Tibial artery (tissue), 4 donors: ENCODE data around the gene BMP3.

ENCODE experiments used
- DNase-seq, 2 donors: peaks; one replicate each; pipeline ENCODE4 v3.0.0-alpha.2; 2019
- H3K27ac ChIP-seq, 2 donors: fragments of 200-600 bp; sonication (generic) in 1 of 2; 1 replicate in 1 of 2; 2 replicates in 1 of 2; pipeline ENCODE4 v1.5.1; 2018 to 2019; ENCODE audit warnings: mild to moderate bottlenecking in 1 of 2
- H3K27me3 ChIP-seq, 2 donors: fragments of 200-600 bp; sonication (generic) in 1 of 2; one replicate each; pipeline versions ENCODE4 v1.5.1 to v1.6.0; 2016 to 2019
- H3K36me3 ChIP-seq, 3 donors: fragments of 200-600 bp; sonication (generic) in 2 of 3; one replicate each; pipeline ENCODE4 v1.5.1; 2016 to 2019; ENCODE audit warnings: mild to moderate bottlenecking in 2 of 3
- H3K4me1 ChIP-seq, 4 donors: fragments of 200-600 bp; sonication (generic) in 2 of 4; 1 replicate in 3 of 4; 2 replicates in 1 of 4; pipeline ENCODE4 v1.5.1; 2016 to 2019
- H3K4me3 ChIP-seq, 2 donors: fragments of 200-600 bp; sonication (generic) in 1 of 2; 1 replicate in 1 of 2; 2 replicates in 1 of 2; pipeline ENCODE4 v1.5.1; 2018 to 2019; ENCODE audit warnings: mild to moderate bottlenecking in 2 of 2
- H3K9me3 ChIP-seq, 3 donors: fragments of 200-600 bp; sonication (generic) in 1 of 3; one replicate each; pipeline ENCODE4 v1.5.1; 2016 to 2019
- intact Hi-C: fragments of 100-400 bp; cut with DNase I; formaldehyde crosslinking; loops from one replicate; pipeline ENCODE4 v1.15.0; 2023; ENCODE audit warnings: low total_unique reads
- TF ChIP-seq, protein P1 (sequence below), 2 experiments: fragments of 200-600 bp in 1 of 2; fragments of 450-650 bp in 1 of 2; IDR thresholded peaks; one replicate each; pipeline ENCODE4 v1.5.1; 2017 to 2019; ENCODE audit warnings: antibody characterized with exemption in 2 of 2, mild to moderate bottlenecking in 1 of 2, moderate library complexity in 1 of 2

The BMP3 gene

DNA sequence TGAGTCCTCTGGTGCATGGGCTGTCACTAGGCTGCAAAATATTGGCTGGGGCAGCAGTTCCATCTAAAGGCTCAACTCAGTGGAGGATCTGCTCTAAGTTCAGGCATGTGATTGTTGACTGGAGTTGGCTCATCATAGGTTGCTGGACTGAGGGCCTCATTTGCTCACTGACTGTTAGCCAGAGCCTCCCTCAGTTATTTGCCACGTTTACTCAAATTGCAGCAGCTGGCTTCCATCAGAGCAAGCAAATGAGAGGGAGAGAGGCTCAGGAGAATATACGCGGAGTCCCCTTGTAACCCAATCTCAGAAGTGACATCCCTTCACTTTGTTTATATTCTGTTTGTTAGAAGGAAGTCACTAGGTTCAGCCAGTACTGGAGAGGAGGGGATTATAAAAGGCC lies 54.1 kb downstream of the BMP3 start:
- Histone ChIP-seq H3K27me3 (no peaks in the 10 kb centered on the region), H3K9me3 (peaks cover 0 to 5% (median 0%) of the 10 kb centered on the region in 3 donors), H3K4me3 (no peak overlapping the region), H3K36me3 (no peaks in the 10 kb centered on the region), H3K27ac (no peak overlapping the region), H3K4me1 (no peaks in the 10 kb centered on the region)
- intact Hi-C loops: no loop called here
- DNase-seq: no peak
- TF ChIP-seq, protein P1, sequence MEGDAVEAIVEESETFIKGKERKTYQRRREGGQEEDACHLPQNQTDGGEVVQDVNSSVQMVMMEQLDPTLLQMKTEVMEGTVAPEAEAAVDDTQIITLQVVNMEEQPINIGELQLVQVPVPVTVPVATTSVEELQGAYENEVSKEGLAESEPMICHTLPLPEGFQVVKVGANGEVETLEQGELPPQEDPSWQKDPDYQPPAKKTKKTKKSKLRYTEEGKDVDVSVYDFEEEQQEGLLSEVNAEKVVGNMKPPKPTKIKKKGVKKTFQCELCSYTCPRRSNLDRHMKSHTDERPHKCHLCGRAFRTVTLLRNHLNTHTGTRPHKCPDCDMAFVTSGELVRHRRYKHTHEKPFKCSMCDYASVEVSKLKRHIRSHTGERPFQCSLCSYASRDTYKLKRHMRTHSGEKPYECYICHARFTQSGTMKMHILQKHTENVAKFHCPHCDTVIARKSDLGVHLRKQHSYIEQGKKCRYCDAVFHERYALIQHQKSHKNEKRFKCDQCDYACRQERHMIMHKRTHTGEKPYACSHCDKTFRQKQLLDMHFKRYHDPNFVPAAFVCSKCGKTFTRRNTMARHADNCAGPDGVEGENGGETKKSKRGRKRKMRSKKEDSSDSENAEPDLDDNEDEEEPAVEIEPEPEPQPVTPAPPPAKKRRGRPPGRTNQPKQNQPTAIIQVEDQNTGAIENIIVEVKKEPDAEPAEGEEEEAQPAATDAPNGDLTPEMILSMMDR (IDR thresholded peaks at IDR 0.05): no peak

DNA sequence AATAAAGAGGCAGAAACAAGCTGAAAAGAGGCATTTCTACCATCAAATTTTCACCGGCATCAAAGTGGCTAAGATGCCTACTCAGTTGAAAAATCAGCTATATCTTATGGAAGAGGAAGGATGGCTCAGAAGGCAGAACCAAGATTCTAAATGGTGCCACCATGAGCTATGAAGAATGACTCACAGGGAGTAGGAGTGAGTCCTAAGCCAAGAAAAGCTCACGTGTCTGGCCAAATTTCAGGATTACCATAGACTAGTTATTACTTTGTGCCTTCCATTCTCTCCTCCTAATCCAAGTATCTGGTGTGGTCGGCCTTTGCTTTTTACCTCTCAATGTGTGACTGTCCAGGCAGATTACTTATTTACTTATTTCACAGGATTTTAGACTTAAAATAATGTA lies 54.8 kb downstream of the BMP3 start:
- H3K4me1 ChIP-seq: no peaks in the 10 kb centered on the region
- no peak overlapping the region for H3K27ac ChIP-seq
- DNase-seq: no peak
- TF ChIP-seq, protein P1 (IDR thresholded peaks at IDR 0.05): no peak
- no peak overlapping the region for H3K4me3 ChIP-seq
- no peaks in the 10 kb centered on the region for H3K36me3 ChIP-seq
- intact Hi-C loops: no loop called here
- H3K9me3 ChIP-seq: peaks cover 0 to 5% (median 0%) of the 10 kb centered on the region in 3 donors
- no peaks in the 10 kb centered on the region for H3K27me3 ChIP-seq

DNA sequence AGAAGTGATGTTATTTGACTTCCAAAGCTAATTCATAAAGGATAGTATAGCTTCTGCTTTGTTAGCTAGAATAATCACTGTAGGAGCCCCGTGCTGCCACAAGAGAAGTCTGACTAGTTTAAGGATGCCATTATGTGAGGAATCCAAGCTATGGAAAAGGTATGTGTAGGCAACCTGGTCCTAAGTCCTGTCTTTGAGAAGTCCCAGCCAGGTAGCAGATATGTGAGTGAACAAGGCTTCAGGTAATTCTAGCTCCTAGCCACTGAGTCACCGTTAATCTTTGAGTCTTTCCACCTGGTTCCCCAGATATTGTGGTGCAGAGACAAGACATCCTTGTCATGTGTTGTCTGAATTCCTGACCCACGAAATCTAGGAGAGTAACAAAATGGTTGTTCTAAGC lies 55.5 kb downstream of the BMP3 start:
- no peak for DNase-seq
- TF ChIP-seq, protein P1 (IDR thresholded peaks at IDR 0.05): no peak
- H3K4me3 ChIP-seq: no peak overlapping the region
- no peaks in the 10 kb centered on the region for H3K4me1 ChIP-seq
- no peaks in the 10 kb centered on the region for H3K36me3 ChIP-seq
- intact Hi-C loops: no loop called here
- peaks cover 0 to 5% (median 0%) of the 10 kb centered on the region in 3 donors for H3K9me3 ChIP-seq
- H3K27me3 ChIP-seq: no peaks in the 10 kb centered on the region
- no peak overlapping the region for H3K27ac ChIP-seq

DNA sequence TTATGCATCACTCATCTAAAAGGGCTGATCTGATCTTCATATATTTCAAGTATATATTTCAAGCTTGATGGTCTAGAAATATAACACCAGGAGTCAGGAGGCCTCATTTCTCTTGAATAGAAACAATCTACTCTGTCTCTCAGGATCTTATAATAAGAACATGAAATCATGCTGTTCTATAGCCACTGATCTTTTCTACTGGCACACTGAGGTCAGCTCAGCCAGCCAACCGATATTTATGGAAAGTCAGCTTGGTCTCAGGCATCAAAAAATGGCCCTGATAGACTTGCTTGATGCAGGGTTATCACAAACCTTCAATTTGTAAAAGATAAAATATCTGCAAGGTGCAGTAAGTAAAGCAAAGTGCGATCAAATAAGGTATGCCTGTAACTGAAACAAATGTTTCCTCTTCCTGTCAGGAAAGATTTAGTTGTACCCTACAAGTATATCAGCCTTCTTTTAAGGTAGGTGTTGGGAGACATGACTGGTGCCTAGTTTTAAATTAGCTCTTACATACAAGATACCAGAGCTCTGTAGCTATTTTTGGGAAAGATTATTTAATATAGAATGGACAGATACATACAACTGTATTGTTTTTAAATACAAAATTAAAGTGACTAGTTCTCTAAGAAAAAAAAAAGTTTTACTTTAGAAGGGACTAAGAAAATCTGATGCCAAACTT lies 63.4 kb downstream of the BMP3 start:
- no peaks in the 10 kb centered on the region for H3K27me3 ChIP-seq
- TF ChIP-seq, protein P1 (IDR thresholded peaks at IDR 0.05): no peak
- H3K36me3 ChIP-seq: no peaks in the 10 kb centered on the region
- DNase-seq: no peak
- H3K4me3 ChIP-seq: no peak overlapping the region
- H3K4me1 ChIP-seq: no peaks in the 10 kb centered on the region
- intact Hi-C loops: no loop called here
- H3K9me3 ChIP-seq: no peaks in the 10 kb centered on the region
- no peak overlapping the region for H3K27ac ChIP-seq

DNA sequence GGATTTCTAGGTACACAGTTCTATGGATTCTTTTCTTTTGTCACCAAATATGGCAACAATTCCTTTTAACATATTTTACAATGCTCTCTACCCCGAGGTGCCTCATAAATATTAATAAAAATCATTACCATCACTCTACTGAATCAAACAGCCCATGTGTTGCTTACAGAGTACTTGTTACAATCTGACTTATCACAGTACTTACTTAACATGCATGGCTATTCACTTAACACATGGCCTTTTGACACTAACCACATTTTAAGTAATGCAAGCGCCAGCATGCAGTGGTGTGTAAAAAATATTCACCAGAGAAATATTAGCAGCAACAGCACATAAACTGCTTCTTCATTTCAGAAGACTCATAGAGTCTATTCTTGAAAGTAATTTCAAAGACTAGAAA lies 64.9 kb downstream of the BMP3 start:
- TF ChIP-seq, protein P1 (IDR thresholded peaks at IDR 0.05): no peak
- no peaks in the 10 kb centered on the region for H3K27me3 ChIP-seq
- no peak overlapping the region for H3K4me3 ChIP-seq
- intact Hi-C loops: no loop called here
- no peaks in the 10 kb centered on the region for H3K9me3 ChIP-seq
- H3K27ac ChIP-seq: no peak overlapping the region
- H3K36me3 ChIP-seq: no peaks in the 10 kb centered on the region
- H3K4me1 ChIP-seq: no peaks in the 10 kb centered on the region
- DNase-seq: no peak

DNA sequence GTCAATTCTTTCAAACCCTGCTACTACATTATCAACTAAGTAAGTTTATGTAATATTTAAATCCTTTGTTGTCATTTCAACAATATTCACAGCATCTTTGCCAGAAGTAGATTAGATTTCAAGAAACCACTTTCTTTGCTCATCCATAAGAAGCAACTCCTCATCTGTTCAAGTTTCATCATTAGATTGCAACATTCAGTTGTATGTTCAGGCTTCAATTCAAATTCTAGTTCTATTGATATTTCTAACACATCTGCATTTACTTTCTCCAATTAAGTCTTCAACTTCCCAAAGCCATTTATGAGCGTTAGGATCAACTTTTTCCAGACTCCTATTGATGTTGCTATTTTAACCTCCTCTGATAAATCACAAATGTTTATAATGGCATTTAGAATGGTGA lies 66.1 kb downstream of the BMP3 start:
- Histone ChIP-seq H3K4me3 (no peak overlapping the region), H3K36me3 (no peaks in the 10 kb centered on the region), H3K27me3 (no peaks in the 10 kb centered on the region), H3K4me1 (no peaks in the 10 kb centered on the region), H3K27ac (no peak overlapping the region), H3K9me3 (no peaks in the 10 kb centered on the region)
- intact Hi-C loops: no loop called here
- DNase-seq: no peak
- TF ChIP-seq, protein P1 (IDR thresholded peaks at IDR 0.05): no peak
